Tibial nerve (tissue), 4 donors: ENCODE measurements around the gene CAMLG.

Experiments used
- CTCF ChIP-seq, 5 experiments: fragments of 200-600 bp in 3 of 5; fragments of 450-650 bp in 2 of 5; sonication (generic) in 3 of 5; IDR thresholded peaks; one replicate each; pipeline ENCODE4 v1.5.1; 2016 to 2019; ENCODE audit warnings: antibody characterized with exemption in 5 of 5, mild to moderate bottlenecking in 3 of 5, moderate library complexity in 2 of 5
- EP300 ChIP-seq, 2 donors: sonication (generic); formaldehyde crosslinking; IDR thresholded peaks; one replicate each; pipeline ENCODE4 v1.6.1; 2017; ENCODE audit warnings: antibody characterized with exemption in 2 of 2, mild to moderate bottlenecking in 1 of 2
- POLR2A ChIP-seq, 2 donors: fragments of 450-650 bp; IDR thresholded peaks; one replicate each; pipeline ENCODE4 v1.6.1; 2017; ENCODE audit warnings: antibody characterized with exemption in 2 of 2, mild to moderate bottlenecking in 2 of 2, moderate library complexity in 2 of 2

GRCh38 chr5:134724872-134725271, 13.5 kb upstream of the CAMLG start:
- no peak for TF ChIP-seq CTCF (IDR thresholded peaks at IDR 0.05)
- no peak for TF ChIP-seq POLR2A (IDR thresholded peaks at IDR 0.05)
- no peak for TF ChIP-seq EP300 (IDR thresholded peaks at IDR 0.05)
